Right atrium auricular region (tissue), 2 donors: ENCODE data around the gene NTMT1. TPM values are rescaled to one million over a fixed set of nuclear protein-coding genes. Genes with fewer than 3 reads are reported as not detected.

Experiments used
- DNase-seq: peaks from one replicate; pipeline ENCODE4 v3.0.0-alpha.2; 2019; ENCODE audit warnings: low spot score
- H3K27ac ChIP-seq, 2 donors: fragments of 200-600 bp; sonication (generic); 1 replicate in 1 of 2; 2 replicates in 1 of 2; pipeline ENCODE4 v1.5.1; 2016 to 2019
- H3K27me3 ChIP-seq, 2 donors: fragments of 200-600 bp; sonication (generic); one replicate each; pipeline versions ENCODE4 v1.5.1 to v1.6.0; 2017 to 2019
- H3K36me3 ChIP-seq: fragments of 200-600 bp; sonication (generic); one replicate; pipeline ENCODE4 v1.5.1; 2016
- H3K4me1 ChIP-seq, 2 donors: fragments of 200-600 bp; sonication (generic); one replicate each; pipeline versions ENCODE4 v1.5.1 to v1.6.0; 2017 to 2019
- H3K4me3 ChIP-seq, 2 donors: fragments of 200-600 bp; sonication (generic); 1 replicate in 1 of 2; 2 replicates in 1 of 2; pipeline ENCODE4 v1.5.1; 2017 to 2019; ENCODE audit warnings: mild to moderate bottlenecking in 1 of 2, moderate library complexity in 1 of 2
- H3K9me3 ChIP-seq, 2 donors: fragments of 200-600 bp; sonication (generic); one replicate each; pipeline ENCODE4 v1.5.1; 2019
- CTCF ChIP-seq, 2 donors: fragments of 200-600 bp; sonication (generic); IDR thresholded peaks; one replicate each; pipeline ENCODE4 v1.5.1; 2019; ENCODE audit warnings: antibody characterized with exemption in 2 of 2
- total RNA-seq, 2 donors: library from RNA; depleted of rRNA; stranded (reverse); fragments of >200 nt; gene quantifications; one replicate each; pipeline ENCODE4 v1.1.0, GENCODE V29; 2016

Gene NTMT1
- total RNA-seq, 2 donors from 2014 or later = 33.7 to 36.0 TPM

DNA sequence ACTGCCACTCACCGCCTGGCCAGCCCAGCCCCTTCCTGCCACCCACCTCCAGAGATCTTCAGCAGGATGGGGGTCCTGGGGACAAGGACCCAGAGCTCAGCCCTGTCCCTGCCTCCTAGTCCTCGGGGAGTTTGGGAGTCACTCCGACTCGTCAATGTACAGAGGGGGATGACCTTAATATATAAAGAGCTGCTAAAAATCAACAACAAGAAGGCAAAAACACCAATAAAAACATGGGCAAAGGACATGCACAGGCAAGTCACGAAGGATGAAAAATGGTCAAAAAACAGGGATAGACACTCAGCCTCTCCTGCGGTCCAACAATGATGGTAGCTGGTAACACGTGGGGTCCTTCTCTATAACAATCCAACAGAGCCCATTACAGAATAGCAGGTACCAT, 20.7 kb downstream of the NTMT1 start:
- TF ChIP-seq CTCF (IDR thresholded peaks at IDR 0.05) = no peak
- Histone ChIP-seq H3K4me3 (no peak overlapping the region), H3K4me1 (peaks cover 0 to 7% of the 10 kb centered on the region in 2 donors), H3K9me3 (no peaks in the 10 kb centered on the region), H3K27ac (no peak overlapping the region), H3K27me3 (no peaks in the 10 kb centered on the region), H3K36me3 (no peaks in the 10 kb centered on the region)
- DNase-seq = no peak

- no peaks in the 10 kb centered on the region for H3K27me3 ChIP-seq
- DNase-seq = no peak
- H3K4me3 ChIP-seq = no peak overlapping the region
- H3K9me3 ChIP-seq = no peaks in the 10 kb centered on the region
- no peaks in the 10 kb centered on the region for H3K36me3 ChIP-seq
- H3K27ac ChIP-seq = no peak overlapping the region
- H3K4me1 ChIP-seq = peaks cover 0 to 3% of the 10 kb centered on the region in 2 donors
- TF ChIP-seq CTCF (IDR thresholded peaks at IDR 0.05) = no peak
Observed at GRCh38 chr9:129647635-129648034, 21.7 kb downstream of the NTMT1 start.

DNA sequence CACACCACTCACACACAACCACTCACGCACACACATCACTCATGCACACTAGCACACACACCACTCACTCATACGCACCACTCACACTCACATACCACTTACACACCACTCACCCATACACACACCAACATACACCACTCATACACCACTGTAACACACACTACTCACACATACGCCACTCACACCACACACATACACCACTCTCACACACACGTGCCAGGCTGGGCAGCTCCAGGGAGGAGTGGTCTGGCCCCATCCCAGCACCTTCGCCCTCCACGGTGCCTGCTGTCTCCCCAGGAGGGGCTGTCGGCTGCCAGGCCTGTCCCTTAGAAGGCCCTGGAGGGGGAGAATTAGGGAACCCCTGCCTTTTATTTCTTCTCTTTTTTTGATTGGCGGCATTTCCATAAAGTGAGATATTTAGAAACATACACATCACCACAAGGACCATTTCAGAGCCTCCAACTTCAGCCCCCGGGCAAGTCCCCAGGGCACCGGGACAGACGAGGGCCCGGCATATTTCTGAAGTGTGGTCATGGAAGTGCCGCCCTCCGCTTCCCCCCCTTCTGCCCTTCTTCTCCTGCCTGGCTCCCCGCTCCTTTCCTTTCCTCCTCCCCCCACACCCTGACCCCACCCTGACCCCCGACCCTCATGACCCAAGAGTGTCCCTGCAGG, 22.3 kb downstream of the NTMT1 start:
- TF ChIP-seq CTCF (IDR thresholded peaks at IDR 0.05) = no peak
- no peaks in the 10 kb centered on the region for H3K27me3 ChIP-seq
- no peaks in the 10 kb centered on the region for H3K9me3 ChIP-seq
- H3K36me3 ChIP-seq = no peaks in the 10 kb centered on the region
- H3K4me1 ChIP-seq = no peaks in the 10 kb centered on the region
- H3K4me3 ChIP-seq = no peak overlapping the region
- no peak overlapping the region for H3K27ac ChIP-seq
- no peak for DNase-seq

DNA sequence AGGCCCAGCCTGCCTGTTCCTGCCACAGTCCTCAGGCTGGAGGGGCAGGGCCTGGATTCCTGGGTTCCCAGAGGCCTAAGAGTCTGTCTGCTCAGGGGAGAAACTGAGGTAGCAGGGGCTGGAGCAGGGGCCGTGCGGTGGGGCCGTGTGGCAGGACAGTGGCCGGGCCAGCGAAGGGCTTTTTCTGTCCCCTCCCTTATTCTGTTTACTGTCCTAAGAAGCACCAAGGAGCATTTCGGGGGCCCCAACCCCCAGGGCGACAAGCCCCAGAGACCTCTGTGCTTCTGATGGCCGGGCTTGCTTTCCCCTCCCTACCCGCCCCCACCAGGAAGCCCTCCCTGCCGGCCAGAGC, 22.8 kb downstream of the NTMT1 start:
- no peak for DNase-seq
- no peak overlapping the region for H3K27ac ChIP-seq
- no peak for TF ChIP-seq CTCF (IDR thresholded peaks at IDR 0.05)
- no peaks in the 10 kb centered on the region for H3K36me3 ChIP-seq
- H3K4me1 ChIP-seq = no peaks in the 10 kb centered on the region
- no peaks in the 10 kb centered on the region for H3K9me3 ChIP-seq
- no peaks in the 10 kb centered on the region for H3K27me3 ChIP-seq
- H3K4me3 ChIP-seq = no peak overlapping the region

DNA sequence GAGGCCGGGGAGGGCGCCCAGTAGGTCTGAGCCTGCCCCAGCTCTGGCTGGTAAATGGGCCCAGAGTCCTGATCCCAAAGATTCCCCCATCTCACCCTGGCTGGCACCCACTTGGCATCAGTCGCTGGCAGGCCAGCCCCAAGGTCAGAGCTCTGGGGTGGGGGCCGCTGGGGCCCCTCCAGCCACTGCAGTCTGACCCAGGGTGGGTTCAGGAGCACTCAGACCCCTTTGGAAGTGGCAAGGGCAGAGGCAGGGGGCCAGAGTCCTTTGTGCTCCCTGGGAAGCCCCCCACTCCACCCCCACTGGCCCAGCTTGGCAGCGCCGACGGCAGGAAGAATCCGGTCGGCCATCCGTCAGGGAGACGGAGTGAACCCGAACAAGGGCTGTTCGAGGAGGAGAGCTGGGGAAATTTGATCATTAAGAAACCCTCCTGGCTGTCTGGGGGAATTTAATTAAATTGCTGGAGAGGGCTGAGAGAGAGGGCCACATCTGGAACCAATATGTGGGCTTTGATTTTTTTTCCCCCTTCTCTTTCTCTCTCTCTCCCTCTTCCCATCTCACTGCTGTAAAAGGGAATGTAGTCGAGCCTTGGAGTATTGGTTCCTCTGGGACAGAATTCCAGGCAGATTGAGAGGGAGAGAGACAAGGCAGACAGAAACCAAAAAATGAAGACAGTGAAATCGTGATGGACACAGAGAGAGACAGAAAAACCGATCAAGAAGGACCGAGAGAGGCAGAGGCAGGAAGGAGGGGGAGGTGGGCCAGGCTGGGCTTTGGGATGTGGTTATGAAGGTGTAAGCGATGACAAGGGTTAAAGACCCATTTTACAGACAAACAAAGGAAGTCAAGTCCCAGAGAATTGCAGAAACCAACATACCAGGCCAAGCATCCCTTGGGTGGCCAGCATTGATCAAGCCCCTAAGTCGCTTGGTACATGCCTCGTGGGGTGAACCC, 24.0 kb downstream of the NTMT1 start:
- Histone ChIP-seq H3K36me3 (no peaks in the 10 kb centered on the region), H3K27ac (no peak overlapping the region), H3K9me3 (no peaks in the 10 kb centered on the region), H3K4me3 (no peak overlapping the region), H3K27me3 (no peaks in the 10 kb centered on the region), H3K4me1 (no peaks in the 10 kb centered on the region)
- no peak for DNase-seq
- no peak for TF ChIP-seq CTCF (IDR thresholded peaks at IDR 0.05)
